Mononuclear cell (primary cell): Measurements from ENCODE around the gene SBSN. TPM values are rescaled to one million over a fixed set of nuclear protein-coding genes. Genes with fewer than 3 reads are reported as not detected.

Experiments
- H3K27me3 ChIP-seq: 2 replicates; pipeline ENCODE4 v1.6.0; 2011; ENCODE audit warnings: low read length, control low read depth; ENCODE audit not compliant: insufficient read depth
- H3K4me1 ChIP-seq: 2 replicates; pipeline ENCODE4 v1.5.1; 2011; ENCODE audit warnings: mild to moderate bottlenecking, low read length, control low read depth; ENCODE audit not compliant: insufficient read depth
- H3K4me3 ChIP-seq: 2 replicates; pipeline ENCODE4 v1.5.1; 2011; ENCODE audit warnings: mild to moderate bottlenecking, low read length, moderate library complexity
- H3K9me3 ChIP-seq: 2 replicates; pipeline ENCODE4 v1.5.1; 2011; ENCODE audit warnings: low read depth, mild to moderate bottlenecking, control low read depth, low read length
- total RNA-seq: library from RNA; depleted of rRNA; stranded (reverse); fragments of >200 nt; gene quantifications from one replicate; pipeline ENCODE4 v1.2.3, GENCODE V29; 2012

The SBSN gene
- total RNA-seq, 1 donor, result not detected

GRCh38 chr19:35558400-35559280 lies 30.5 kb upstream of the SBSN start:
- Histone ChIP-seq H3K4me1 (peaks cover 12% of the 10 kb centered on the region), H3K27me3 (peaks cover 16% of the 10 kb centered on the region), H3K4me3 (no peak overlapping the region), H3K9me3 (no peaks in the 10 kb centered on the region)

- Histone ChIP-seq H3K4me3 (no peak overlapping the region), H3K9me3 (no peaks in the 10 kb centered on the region), H3K4me1 (peaks cover 12% of the 10 kb centered on the region), H3K27me3 (peaks cover 16% of the 10 kb centered on the region)
Measured at GRCh38 chr19:35557539-35558399, 29.7 kb upstream of the SBSN start.

GRCh38 chr19:35556846-35557538 lies 28.9 kb upstream of the SBSN start:
- Histone ChIP-seq H3K27me3 (peaks cover 16% of the 10 kb centered on the region), H3K4me1 (peaks cover 12% of the 10 kb centered on the region), H3K9me3 (no peaks in the 10 kb centered on the region), H3K4me3 (no peak overlapping the region)

GRCh38 chr19:35556025-35556590 lies 28.0 kb upstream of the SBSN start:
- H3K9me3 ChIP-seq, result no peaks in the 10 kb centered on the region
- peaks cover 12% of the 10 kb centered on the region for H3K4me1 ChIP-seq
- H3K4me3 ChIP-seq, result no peak overlapping the region
- peaks cover 16% of the 10 kb centered on the region for H3K27me3 ChIP-seq

- peaks cover 16% of the 10 kb centered on the region for H3K27me3 ChIP-seq
- H3K9me3 ChIP-seq, result no peaks in the 10 kb centered on the region
- no peak overlapping the region for H3K4me3 ChIP-seq
- peaks cover 12% of the 10 kb centered on the region for H3K4me1 ChIP-seq
Measured at GRCh38 chr19:35555301-35556005, 27.3 kb upstream of the SBSN start.

- peaks cover 12% of the 10 kb centered on the region for H3K27me3 ChIP-seq
- H3K4me1 ChIP-seq, result peaks cover 12% of the 10 kb centered on the region
- H3K4me3 ChIP-seq, result no peak overlapping the region
- H3K9me3 ChIP-seq, result no peaks in the 10 kb centered on the region
Measured at GRCh38 chr19:35554076-35554475, 26.0 kb upstream of the SBSN start.

GRCh38 chr19:35553385-35554000 lies 25.4 kb upstream of the SBSN start:
- Histone ChIP-seq H3K4me1 (peaks cover 6% of the 10 kb centered on the region), H3K27me3 (peaks cover 6% of the 10 kb centered on the region), H3K4me3 (no peak overlapping the region), H3K9me3 (no peaks in the 10 kb centered on the region)

GRCh38 chr19:35552534-35553384 lies 24.6 kb upstream of the SBSN start:
- Histone ChIP-seq H3K4me1 (no peaks in the 10 kb centered on the region), H3K4me3 (no peak overlapping the region), H3K27me3 (peaks cover 2% of the 10 kb centered on the region), H3K9me3 (no peaks in the 10 kb centered on the region)

- Histone ChIP-seq H3K4me1 (peaks cover 7% of the 10 kb centered on the region), H3K4me3 (no peak overlapping the region), H3K27me3 (no peaks in the 10 kb centered on the region), H3K9me3 (no peaks in the 10 kb centered on the region)
Measured at GRCh38 chr19:35551091-35551810, 23.1 kb upstream of the SBSN start.

GRCh38 chr19:35549879-35550523 lies 21.9 kb upstream of the SBSN start:
- peaks cover 15% of the 10 kb centered on the region for H3K4me1 ChIP-seq
- no peaks in the 10 kb centered on the region for H3K9me3 ChIP-seq
- no peaks in the 10 kb centered on the region for H3K27me3 ChIP-seq
- no peak overlapping the region for H3K4me3 ChIP-seq

- Histone ChIP-seq H3K27me3 (no peaks in the 10 kb centered on the region), H3K4me1 (peaks cover 22% of the 10 kb centered on the region), H3K9me3 (no peaks in the 10 kb centered on the region), H3K4me3 (no peak overlapping the region)
Measured at GRCh38 chr19:35549174-35549788, 21.2 kb upstream of the SBSN start.

- Histone ChIP-seq H3K9me3 (no peaks in the 10 kb centered on the region), H3K4me3 (no peak overlapping the region), H3K4me1 (peaks cover 23% of the 10 kb centered on the region), H3K27me3 (no peaks in the 10 kb centered on the region)
Measured at GRCh38 chr19:35546532-35546931, 18.4 kb upstream of the SBSN start.
